Measurements from ENCODE around the gene HOXB4. TPM values are rescaled to one million over a fixed set of nuclear protein-coding genes. Genes with fewer than 3 reads are reported as not detected.

HOXB4 gene
- total RNA-seq, 1 experiment from 2014 or later: 0.04 TPM

DNA sequence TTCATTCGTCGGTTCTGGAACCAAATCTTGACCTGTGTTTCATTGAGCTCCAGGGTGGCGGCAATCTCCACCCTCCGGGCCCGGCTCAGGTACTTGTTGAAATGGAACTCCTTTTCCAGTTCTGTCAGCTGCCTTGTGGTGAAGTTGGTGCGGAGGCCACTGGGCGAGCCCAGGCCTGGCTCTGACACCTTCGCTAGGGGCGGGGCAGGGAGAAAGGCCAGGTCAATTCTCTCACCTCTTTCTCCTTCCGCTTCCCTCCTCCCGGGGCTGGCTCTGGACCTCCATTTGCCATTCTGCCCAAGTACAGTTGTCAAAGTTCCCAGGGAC lies 48.5 kb downstream of the HOXB4 start (continued):
- TF ChIP-seq SOX15 (CRISPR knock-in tag; IDR thresholded peaks at IDR 0.05) (no peak), NR2C2 (CRISPR knock-in tag; IDR thresholded peaks at IDR 0.05) (no peak)

GRCh38 chr17:48528936-48529682 lies 49.0 kb downstream of the HOXB4 start:
- ChIA-PET CTCF (interaction anchor here (0.5 to 1.7 kb wide), 4 partner anchors 12 to 120 kb away, joined by 3 to 5 read pairs (median 5); no protein-coding TSS in a partner anchor), POLR2A (interaction anchor here (0.7 kb wide), 2 partner anchors 18 to 25 kb away, joined by 3 read pairs; no protein-coding TSS in a partner anchor)
- no peak for ATAC-seq
- Mint-ChIP-seq H3K9me3 (no peaks in the 10 kb centered on the region), H3K4me1 (peaks cover 63% of the 10 kb centered on the region), H3K27me3 (ENCODE audit: low read depth) (peaks cover 100% of the 10 kb centered on the region), H3K4me3 (no peak overlapping the region), H3K27ac (no peak overlapping the region), H3K36me3 (no peaks in the 10 kb centered on the region)
- TF ChIP-seq, protein P1, sequence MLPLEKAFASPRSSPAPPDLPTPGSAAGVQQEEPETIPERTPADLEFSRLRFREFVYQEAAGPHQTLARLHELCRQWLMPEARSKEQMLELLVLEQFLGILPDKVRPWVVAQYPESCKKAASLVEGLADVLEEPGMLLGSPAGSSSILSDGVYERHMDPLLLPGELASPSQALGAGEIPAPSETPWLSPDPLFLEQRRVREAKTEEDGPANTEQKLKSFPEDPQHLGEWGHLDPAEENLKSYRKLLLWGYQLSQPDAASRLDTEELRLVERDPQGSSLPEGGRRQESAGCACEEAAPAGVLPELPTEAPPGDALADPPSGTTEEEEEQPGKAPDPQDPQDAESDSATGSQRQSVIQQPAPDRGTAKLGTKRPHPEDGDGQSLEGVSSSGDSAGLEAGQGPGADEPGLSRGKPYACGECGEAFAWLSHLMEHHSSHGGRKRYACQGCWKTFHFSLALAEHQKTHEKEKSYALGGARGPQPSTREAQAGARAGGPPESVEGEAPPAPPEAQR (CRISPR knock-in tag; IDR thresholded peaks at IDR 0.05): no peak
- no peak for TF ChIP-seq CREM (CRISPR knock-in tag; IDR thresholded peaks at IDR 0.05)
- TF ChIP-seq, protein P2, sequence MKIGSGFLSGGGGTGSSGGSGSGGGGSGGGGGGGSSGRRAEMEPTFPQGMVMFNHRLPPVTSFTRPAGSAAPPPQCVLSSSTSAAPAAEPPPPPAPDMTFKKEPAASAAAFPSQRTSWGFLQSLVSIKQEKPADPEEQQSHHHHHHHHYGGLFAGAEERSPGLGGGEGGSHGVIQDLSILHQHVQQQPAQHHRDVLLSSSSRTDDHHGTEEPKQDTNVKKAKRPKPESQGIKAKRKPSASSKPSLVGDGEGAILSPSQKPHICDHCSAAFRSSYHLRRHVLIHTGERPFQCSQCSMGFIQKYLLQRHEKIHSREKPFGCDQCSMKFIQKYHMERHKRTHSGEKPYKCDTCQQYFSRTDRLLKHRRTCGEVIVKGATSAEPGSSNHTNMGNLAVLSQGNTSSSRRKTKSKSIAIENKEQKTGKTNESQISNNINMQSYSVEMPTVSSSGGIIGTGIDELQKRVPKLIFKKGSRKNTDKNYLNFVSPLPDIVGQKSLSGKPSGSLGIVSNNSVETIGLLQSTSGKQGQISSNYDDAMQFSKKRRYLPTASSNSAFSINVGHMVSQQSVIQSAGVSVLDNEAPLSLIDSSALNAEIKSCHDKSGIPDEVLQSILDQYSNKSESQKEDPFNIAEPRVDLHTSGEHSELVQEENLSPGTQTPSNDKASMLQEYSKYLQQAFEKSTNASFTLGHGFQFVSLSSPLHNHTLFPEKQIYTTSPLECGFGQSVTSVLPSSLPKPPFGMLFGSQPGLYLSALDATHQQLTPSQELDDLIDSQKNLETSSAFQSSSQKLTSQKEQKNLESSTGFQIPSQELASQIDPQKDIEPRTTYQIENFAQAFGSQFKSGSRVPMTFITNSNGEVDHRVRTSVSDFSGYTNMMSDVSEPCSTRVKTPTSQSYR (CRISPR knock-in tag; IDR thresholded peaks at IDR 0.05): no peak
- TF ChIP-seq JUN (CRISPR knock-in tag; IDR thresholded peaks at IDR 0.05): no peak
- TF ChIP-seq, protein P3, sequence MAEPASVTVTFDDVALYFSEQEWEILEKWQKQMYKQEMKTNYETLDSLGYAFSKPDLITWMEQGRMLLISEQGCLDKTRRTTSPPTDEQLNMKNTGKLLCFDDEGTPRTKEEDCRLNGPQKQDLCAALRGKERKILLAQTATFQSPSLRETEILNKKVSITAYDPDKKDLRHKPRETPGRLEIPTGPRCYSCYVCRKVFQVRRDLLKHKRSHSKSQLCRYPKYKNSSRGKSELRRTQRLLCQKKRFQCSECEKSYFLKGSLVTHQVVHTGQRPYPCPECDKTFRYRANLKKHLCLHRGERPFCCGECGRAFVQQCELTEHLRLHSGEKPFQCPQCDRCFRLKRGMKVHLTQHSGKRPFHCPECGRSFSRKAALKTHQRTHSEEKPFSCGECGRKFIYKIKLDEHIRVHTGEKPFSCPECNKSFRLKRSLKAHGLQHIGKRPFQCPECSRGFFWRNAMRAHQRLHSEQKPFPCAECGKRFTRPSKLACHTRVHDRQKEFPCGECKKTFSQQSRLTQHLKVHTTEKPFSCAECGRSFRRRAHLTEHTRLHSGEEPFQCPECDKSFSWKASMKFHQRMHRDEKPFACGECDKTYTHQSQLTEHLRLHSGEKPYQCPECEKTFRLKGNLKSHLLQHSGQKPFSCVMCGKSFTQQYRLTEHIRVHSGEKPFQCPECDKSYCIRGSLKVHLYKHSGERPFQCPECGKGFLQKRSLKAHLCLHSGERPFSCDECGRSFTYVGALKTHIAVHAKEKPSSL (CRISPR knock-in tag; conservative IDR thresholded peaks at IDR 0.05): no peak
- no peak for TF ChIP-seq IRF2 (CRISPR knock-in tag; IDR thresholded peaks at IDR 0.05; ENCODE audit: borderline replicate concordance, low read depth)
- no peak for TF ChIP-seq ATF1 (CRISPR knock-in tag; IDR thresholded peaks at IDR 0.05)
- no peak for TF ChIP-seq CDX4 (CRISPR knock-in tag; IDR thresholded peaks at IDR 0.05; ENCODE audit: borderline replicate concordance)
- TF ChIP-seq GABPB1 (CRISPR knock-in tag; IDR thresholded peaks at IDR 0.05): no peak
- TF ChIP-seq ZNF121 (CRISPR knock-in tag; IDR thresholded peaks at IDR 0.05): no peak
- TF ChIP-seq ZBTB43 (CRISPR knock-in tag; IDR thresholded peaks at IDR 0.05): no peak
- no peak for TF ChIP-seq ZNF232 (CRISPR knock-in tag; IDR thresholded peaks at IDR 0.05)
- DNase-seq (ENCODE audit: low spot score): no peak
